IPS-NIHi7 (cell line): ENCODE measurements around the gene EXOSC10.
"Not testable (repeated sequence)": the region's sequence is repeated elsewhere in the genome, so short reads cannot be mapped to it uniquely, and the experiment has no call there.

Source experiments
- DNase-seq: peaks from one replicate; pipeline ENCODE4 v3.0.0; 2012; ENCODE audit warnings: mixed read lengths; ENCODE audit errors: extremely low spot score

The EXOSC10 gene

DNA sequence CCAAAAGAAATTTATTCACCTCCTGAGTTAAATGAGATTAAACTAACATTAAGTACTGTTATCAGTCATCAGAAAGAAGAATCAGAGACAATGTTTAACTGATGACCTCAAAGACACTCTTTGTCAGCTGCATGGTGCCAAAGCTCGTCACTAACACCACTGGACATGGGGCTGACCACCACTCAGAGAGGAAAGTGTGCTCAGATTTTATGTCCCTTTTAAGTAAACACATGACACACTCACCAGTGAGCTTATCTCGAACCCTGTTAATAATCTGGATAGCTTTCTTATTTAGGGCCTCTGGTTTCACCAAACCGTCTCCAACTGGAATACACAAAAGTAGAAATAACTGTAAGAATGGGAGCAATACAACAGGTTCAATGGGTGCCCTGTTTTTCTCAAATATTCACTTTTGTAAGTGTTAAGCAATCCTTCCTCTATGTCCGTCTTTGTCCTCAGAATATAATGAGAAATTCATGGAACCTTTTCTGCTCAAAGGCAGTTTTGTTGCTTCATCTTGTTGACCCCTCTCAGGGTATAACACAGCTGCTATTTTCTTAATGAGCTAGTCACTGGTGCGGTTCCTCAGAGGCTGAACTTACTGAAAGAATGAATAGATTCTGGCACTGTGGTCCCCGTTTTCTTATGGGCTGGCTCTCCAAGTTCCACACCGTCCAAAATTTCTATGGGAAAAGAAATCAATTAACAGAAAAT, 9.5 kb upstream of the EXOSC10 start:
- DNase-seq: no peak

GRCh38 chr1:11107599-11107998, 7.9 kb upstream of the EXOSC10 start:
- DNase-seq: no peak

GRCh38 chr1:11105586-11105985, 5.9 kb upstream of the EXOSC10 start:
- no peak for DNase-seq

DNA sequence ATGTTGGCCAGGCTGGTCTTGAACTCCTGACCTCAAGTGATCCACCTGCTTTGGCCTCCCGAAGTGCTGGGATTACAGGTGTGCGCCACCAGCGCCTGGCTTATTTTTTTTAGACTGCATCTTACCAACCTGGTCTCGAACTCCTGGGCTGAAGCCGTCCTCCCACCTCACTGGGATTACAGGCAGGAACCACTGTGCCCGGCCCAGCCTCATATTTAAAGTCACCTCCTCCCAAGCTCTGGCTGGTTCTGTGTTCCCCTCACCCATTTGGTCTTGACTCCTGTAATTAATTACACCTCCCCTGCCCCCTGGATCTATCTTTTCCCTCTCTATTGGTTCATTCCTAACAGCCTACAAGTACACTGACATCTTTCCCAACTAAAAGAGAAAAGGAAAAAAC, 1.7 kb upstream of the EXOSC10 start:
- no peak for DNase-seq

GRCh38 chr1:11100806-11101205, 1.1 kb upstream of the EXOSC10 start:
- not testable (repeated sequence) for DNase-seq

DNA sequence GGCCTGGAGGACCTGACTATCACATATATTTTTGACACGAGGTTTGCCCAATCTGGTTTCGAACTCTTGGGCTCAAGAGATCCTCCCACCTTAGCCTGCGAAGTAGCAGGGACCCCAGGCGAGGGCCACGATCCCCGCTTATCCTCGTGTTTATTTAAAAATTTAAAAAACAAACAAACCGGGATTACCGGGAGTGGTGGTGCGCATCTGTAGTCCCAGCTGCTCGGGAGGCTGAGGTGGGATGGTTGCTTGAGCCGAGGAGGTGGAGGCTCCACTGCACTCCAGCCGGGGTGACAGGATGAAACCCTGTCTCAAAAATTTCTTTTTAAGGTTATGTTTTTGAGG, 452 bp upstream of the EXOSC10 start:
- no peak for DNase-seq

GRCh38 chr1:11098931-11099309, 749 bp downstream of the EXOSC10 start:
- DNase-seq: no peak

GRCh38 chr1:11083784-11084183, 15.9 kb downstream of the EXOSC10 start:
- DNase-seq: not testable (repeated sequence)

GRCh38 chr1:11080931-11081330, 18.7 kb downstream of the EXOSC10 start:
- no peak for DNase-seq

- DNase-seq: no peak
These were observed 21.0 kb downstream of the EXOSC10 start for GRCh38 chr1:11078631-11079030.

DNA sequence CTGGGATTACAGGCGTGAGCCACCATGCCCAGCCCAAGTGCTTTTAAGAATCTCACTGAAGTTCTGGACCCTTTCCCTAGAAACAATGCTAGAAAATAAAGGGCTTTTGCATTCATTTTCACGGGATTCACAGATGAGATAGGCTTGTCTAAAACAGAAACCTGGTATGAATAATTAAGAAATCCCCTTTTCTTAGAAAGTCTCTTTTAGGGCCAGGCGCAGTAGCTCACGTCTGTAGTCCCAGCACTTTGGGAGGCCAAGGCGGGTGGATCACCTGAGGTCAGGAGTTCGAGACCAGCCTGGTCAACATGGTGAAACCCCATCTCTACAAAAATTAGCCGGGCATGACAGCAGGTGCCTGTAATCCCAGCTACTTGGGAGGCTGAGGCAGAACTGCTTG, 26.3 kb downstream of the EXOSC10 start:
- not testable (repeated sequence) for DNase-seq

GRCh38 chr1:11072216-11072917, 27.3 kb downstream of the EXOSC10 start:
- DNase-seq: no peak

DNA sequence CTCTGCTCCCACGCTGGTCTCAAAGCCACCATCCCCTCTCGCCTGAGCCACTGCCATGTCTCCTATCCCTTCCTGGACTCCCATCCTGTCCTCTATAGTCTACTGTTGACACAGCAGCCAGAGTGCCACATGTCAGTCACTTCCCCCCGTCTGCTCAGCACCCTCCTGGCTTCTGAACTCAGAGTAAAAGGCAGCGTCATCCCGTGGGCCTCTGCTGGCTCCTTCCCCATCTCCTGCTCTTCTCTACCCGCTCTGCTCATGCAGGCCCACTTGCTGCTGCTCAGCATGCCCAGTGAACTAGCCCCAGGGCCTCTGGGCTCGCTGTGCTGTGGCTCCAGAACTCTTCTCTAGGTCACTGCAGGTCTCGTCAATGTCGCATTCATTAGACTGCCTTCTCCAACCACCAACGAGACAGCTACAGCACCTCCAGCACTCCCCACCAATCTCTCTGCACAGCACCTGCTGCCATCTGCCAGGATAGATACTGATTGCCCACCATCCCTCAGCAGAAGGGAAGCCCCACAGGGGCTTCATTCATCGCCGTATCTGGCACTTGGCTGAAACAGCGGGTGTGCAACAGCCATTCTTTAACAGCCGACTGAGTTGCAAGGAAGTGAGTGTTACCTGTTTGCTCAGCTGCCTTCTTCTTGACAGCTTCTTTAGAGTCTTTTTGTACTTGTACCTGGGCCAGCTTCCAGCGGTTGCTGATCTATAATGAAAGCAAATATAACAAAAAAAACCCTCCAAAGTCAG, 28.0 kb downstream of the EXOSC10 start:
- DNase-seq: no peak

- no peak for DNase-seq
These were observed 28.8 kb downstream of the EXOSC10 start for GRCh38 chr1:11070876-11071275.

- DNase-seq: no peak
These were observed 30.8 kb downstream of the EXOSC10 start for GRCh38 chr1:11068600-11069473.

GRCh38 chr1:11067716-11068599, 31.7 kb downstream of the EXOSC10 start:
- no peak for DNase-seq

DNA sequence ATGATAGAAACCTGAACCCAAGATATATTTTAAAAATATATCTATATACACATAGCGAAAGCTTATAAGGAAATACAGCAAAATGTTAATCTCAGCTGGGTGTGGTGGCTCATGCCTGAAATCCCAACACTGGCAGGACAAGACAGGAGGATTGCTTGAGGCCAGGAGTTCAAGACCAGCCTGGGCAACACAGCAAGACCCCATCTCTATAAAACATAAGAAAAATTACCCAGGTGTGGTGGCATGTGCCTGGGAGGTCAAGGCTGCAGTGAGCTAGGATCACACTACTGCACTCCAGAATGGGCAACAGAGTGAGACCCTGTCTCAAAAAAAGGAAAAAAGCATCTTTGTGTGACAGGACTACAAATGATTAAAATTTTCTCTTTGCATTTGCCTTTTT, 33.9 kb downstream of the EXOSC10 start:
- no peak for DNase-seq

GRCh38 chr1:11064942-11065341, 34.7 kb downstream of the EXOSC10 start:
- no peak for DNase-seq

- peak; percentile 53 for DNase-seq
These were observed 35.6 kb downstream of the EXOSC10 start for GRCh38 chr1:11063937-11064537.

GRCh38 chr1:11062965-11063401, 36.7 kb downstream of the EXOSC10 start:
- no peak for DNase-seq
